Fibroblast of the conjunctiva (primary cell): ENCODE results near the gene FGB.
"Not testable (repeated sequence)": the region's sequence is repeated elsewhere in the genome, so short reads cannot be mapped to it uniquely, and the experiment has no call there.

Experiments
- DNase-seq: peaks from one replicate; pipeline ENCODE4 v3.0.0-alpha.2; 2010; ENCODE audit warnings: low read depth

FGB gene

DNA sequence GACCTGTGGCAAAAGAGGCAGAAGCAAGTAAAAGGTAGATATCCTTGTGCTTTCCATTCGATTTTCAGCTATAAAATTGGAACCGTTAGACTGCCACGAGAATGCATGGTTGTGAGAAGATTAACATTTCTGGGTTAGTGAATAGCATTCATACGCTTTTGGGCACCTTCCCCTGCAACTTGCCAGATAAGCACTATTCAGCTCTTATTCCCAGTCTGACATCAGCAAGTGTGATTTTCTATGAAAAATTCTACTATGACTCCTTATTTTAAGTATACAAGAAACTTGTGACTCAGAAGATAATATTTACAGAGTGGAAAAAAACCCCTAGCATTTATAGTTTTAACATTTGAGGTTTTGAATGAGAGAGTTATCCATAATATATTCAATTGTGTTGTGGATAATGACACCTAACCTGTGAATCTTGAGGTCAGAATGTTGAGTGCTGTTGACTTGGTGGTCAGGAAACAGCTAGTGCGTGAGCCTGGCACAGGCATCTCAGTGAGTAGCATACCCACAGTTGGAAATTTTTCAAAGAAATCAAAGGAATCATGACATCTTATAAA is 3.9 kb downstream of the FGB start:
- DNase-seq, result no peak

GRCh38 chr4:154569028-154569427 is 6.2 kb downstream of the FGB start:
- no peak for DNase-seq

DNA sequence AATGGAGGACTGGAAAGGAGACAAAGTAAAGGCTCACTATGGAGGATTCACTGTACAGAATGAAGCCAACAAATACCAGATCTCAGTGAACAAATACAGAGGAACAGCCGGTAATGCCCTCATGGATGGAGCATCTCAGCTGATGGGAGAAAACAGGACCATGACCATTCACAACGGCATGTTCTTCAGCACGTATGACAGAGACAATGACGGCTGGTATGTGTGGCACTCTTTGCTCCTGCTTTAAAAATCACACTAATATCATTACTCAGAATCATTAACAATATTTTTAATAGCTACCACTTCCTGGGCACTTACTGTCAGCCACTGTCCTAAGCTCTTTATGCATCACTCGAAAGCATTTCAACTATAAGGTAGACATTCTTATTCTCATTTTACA is 6.8 kb downstream of the FGB start:
- DNase-seq, result no peak

DNA sequence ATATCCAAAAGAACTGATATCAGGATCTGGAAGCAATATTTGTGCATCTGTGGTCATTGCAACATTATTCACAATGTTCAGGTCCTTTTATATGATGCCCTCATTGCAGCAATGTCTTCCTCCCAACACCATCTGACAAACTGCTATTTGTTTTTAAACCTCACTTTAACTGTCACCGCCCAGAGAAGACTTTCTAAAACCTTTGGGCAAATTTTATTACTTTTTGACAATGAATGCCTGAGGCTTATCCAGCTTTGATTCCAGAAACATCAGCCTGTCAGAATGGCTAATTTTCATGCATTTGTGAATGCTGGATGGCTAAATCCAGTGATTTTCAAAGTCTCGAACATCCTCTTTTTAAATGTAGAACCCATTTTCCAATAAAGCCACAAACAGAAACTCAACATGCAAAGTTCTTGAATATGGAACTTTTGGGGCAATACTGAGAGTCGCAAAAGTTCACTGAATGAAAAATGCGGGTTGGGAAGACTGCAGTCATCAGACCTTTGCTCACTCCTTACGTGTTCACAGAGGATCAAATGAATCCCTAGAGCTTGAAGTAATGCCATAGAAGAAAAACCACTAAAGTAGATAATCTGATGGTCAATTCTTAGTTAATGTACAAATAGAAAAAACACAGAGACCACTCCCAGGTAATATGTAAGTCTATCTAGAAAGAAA is 10.5 kb downstream of the FGB start:
- no peak for DNase-seq

GRCh38 chr4:154574311-154574710 is 11.5 kb downstream of the FGB start:
- no peak for DNase-seq

GRCh38 chr4:154577324-154577723 is 14.5 kb downstream of the FGB start:
- no peak for DNase-seq

DNA sequence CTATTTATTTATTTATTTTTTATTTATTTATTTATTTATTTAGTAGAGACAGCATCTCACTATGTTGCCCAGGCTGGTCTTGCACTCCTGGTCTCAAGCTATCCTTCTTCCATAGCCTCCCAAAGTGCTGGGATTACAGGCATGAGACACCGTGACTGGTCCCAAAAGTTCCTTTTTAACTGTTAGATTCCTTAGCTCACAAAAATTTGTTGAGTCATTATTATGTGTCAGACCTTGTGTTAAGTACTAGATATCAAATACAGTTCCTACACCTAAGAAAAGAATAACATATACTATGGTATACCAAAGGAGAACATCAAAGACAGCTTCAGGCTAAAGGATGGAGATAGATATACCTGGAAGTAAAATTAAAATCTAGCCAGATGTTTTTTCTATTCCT is 16.1 kb downstream of the FGB start:
- DNase-seq, result no peak

DNA sequence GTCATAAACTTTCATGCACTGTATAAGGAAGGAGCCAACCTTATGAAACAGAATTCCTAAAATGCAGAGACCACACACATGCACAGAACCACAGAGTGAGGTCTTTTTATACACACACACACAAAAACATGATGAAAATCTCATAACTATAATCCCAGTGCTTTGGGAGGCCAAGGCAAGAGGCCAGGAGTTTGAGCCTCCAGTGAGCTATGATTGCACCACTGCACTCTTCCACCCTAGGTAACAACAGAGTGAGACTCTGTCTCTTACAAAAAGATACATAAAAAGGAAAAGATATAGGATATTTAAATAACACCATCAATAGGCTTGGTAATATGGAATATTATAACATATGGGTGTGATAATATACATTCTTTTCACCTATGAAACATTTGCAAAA is 17.1 kb downstream of the FGB start:
- no peak for DNase-seq

GRCh38 chr4:154582723-154583122 is 19.9 kb downstream of the FGB start:
- no peak for DNase-seq

DNA sequence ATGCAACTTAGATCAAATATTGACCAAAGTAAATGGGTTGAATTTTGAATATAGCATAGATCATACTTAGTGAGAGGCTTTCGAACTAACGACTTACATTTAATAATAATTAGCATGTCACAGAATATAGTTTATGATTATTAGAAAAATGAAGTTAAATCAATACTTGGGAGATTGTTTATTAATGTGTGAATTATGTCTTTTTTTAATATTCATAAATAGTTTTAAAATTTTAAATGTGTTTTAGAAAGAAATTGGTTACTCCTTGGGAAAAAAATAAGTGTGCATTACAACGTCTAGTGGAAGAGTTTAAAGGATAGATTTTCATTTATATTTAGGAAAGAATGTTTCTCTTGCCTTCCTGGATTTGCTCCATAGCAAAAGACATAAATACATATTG is 20.4 kb downstream of the FGB start:
- DNase-seq, result no peak

DNA sequence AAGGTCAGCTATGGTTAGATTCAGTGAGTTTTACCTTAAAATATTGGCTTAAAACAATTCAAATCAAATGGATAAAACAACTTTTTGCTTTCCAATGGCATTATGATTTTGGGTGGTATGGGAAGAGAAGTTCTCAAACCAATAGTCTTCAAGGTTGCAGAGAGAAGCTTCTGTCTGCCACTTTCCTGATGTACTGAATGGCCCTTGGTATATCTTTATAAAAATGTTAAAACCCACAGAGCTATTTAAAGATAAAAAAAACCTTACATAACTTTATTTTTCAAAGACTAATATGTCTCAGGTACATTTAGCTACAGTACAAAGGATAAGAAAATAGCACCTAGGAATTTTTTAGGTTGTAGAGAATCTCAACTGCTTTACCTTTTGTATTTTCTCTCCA is 20.9 kb downstream of the FGB start:
- DNase-seq, result no peak

- no peak for DNase-seq
These were observed 21.4 kb downstream of the FGB start for GRCh38 chr4:154584259-154584658.

DNA sequence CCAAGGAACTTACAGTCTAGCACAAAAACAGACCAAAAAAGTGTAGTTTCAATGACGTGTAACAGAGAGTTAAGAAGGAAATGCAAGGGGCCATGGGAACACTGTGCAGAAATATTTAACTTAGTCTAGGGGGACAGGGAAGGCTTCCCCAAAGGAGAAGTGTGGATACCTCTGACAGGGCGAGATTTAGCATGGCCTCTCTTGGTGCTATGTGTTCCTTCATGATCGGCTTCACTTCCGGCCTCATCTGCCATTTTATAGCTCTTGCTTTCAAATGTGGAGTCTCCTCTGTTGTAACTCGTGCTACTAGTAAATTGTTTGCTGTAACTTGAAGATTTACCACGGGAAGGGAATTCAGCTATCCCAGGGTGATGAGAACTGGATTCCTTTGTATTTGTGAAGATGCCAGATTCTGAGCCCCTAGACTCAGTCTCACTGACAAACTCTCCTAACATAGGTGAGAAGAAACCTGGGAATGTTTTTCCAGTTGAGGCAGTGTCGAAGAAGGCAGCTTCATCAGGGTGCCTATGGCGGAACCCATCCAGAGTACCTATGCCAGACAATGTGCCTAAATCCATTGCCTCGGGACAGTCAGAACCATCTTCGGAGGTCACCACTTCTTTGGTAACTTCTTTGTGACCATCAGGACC is 22.7 kb downstream of the FGB start:
- no peak for DNase-seq

DNA sequence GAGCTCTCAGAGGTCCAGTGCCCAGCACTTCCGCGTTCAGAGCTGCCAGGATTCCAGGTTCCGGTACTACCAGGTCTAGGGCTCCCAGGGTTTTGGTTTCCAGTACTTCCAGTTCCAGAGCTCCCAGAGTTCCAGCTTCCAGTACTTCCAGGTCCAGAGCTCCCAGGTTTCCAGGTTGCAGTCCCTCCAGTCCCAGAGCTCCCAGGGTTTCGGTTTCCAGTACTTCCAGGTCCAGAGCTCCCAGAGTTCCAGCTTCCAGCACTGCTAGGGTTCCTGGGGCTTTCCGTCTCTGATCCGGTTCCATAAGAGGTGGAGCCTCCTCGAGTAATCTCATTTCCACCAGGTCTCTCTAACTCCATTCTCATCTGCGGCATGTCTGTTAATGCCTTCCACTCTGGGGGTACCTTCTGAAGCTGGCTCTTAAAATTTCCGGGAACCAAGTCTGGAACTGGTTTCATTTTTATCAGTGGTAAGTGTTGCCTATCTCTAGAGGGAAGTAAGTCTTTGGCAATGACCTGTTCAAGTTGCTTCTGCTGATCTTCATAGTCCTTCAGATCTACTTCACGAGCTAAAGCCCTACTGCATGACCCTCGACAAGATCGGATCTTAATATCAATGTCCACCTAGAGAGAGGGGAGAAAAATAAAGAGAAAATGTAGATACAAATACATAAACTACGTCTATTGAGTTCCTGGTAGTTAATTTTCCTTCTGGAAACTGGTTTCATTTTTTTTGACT is 23.7 kb downstream of the FGB start:
- DNase-seq, result no peak

- DNase-seq, result no peak
These were observed 25.4 kb downstream of the FGB start for GRCh38 chr4:154588198-154588597.

- no peak for DNase-seq
These were observed 26.7 kb downstream of the FGB start for GRCh38 chr4:154589296-154590197.

DNA sequence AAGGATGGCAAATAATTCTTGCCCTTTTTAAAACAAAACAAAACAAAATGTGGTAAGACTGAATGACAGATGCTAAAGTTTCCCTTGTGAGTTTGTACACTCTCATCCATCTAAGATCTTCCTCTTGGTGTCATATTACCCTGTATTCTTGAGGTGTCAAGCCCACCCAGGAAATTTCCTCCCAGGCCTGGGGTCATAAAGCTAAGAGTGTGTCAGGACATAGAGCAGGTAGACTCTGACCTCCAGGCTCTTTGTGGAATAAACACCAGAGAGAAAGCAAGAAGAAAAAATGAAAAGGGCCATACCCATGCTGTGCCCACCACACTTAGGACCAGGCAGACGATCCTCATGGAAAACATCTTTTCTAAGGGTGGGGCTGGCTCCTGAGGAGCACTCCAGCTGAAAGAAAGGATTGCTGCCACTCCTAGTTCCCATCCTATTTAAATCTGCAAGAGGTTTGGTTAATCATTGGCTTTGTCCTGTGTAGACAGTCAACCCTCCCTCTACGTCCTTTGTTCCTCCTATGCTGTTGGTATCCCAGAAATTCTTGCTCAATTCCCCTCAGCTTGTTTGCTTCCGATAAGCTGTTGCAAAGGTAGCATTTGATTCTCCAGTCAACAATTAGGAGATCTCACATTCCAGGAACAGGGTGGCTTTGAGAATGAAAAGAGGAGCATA is 27.7 kb downstream of the FGB start, which contains the start of gene FGA:
Gene FGA, minus strand, starts transcription at position 414 of the 678 bp plus-strand sequence. Its CDS starts 55 bp downstream, at position 359.
- DNase-seq, result no peak

- no peak for DNase-seq
These were observed 29.1 kb downstream of the FGB start for GRCh38 chr4:154591890-154592289.

- DNase-seq, result no peak
These were observed 31.1 kb downstream of the FGB start for GRCh38 chr4:154593868-154594267.

DNA sequence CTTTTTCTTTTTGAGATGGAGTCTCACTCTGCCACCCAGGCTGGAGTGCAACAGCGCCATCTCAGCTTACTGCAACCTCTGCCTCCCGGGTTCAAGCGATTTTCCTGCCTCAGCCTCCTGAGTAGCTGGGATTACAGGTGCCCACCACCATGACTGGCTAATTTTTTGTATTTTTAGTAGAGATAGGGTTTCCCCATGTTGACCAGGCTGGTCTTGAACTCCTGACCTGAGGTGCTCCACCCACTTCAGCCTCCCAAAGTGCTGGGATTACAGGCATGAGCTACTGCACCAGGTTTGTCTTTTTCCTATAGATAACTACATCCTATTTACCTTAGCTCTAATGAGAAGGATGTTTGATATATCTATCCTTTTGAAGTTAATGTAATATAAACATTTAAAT is 31.5 kb downstream of the FGB start:
- DNase-seq, result not testable (repeated sequence)

DNA sequence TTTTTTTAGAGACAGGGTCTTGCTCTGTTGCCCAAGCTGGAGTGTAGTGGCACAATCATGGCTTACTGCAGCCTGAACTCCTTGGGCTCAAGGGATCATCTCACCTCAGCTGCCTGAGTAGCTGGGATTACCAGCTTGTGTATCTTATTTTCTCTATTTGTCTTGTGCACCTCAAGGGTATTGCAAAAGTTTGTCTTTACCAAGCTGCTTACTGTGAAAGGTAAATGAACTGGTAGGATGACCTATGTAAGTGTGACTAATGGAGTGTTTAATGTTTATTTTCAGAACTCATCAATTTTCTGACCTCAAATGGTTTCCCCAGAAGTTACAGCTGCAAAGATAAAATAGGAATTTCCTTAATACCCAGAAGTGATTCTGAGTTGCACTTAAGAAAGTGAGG is 33.0 kb downstream of the FGB start:
- no peak for DNase-seq
